PFSK-1 (cell line): ENCODE measurements around the gene TIGD6.

ENCODE experiments used
- FOXP2 ChIP-seq: optimal IDR thresholded peaks from 2 replicates; pipeline ENCODE3; 2011; ENCODE audit warnings: borderline replicate concordance, control low read depth, inconsistent platforms; ENCODE audit not compliant: insufficient read depth; ENCODE audit errors: extremely low read length, extremely low read depth
- POLR2AphosphoS5 ChIP-seq: IDR thresholded peaks from 2 replicates; pipeline ENCODE4 v1.6.1; 2012; ENCODE audit warnings: low read depth, mild to moderate bottlenecking, control low read depth, low read length, moderate library complexity
- REST ChIP-seq, 2 experiments: IDR thresholded peaks; 2 replicates each; pipeline versions ENCODE4 v1.6.1 to v1.8.0; 2011 to 2012; ENCODE audit warnings: low read depth in 2 of 2, low read length in 2 of 2, control low read depth in 1 of 2, inconsistent platforms in 1 of 2, mild to moderate bottlenecking in 1 of 2, moderate library complexity in 1 of 2; ENCODE audit not compliant: insufficient read depth in 1 of 2
- SIN3A ChIP-seq: IDR thresholded peaks from 2 replicates; pipeline ENCODE4 v1.6.1; 2012; ENCODE audit warnings: mild to moderate bottlenecking, low read length, moderate library complexity, borderline replicate concordance; ENCODE audit not compliant: insufficient read depth
- TAF1 ChIP-seq: IDR thresholded peaks from 2 replicates; pipeline ENCODE4 v1.6.1; 2012; ENCODE audit warnings: low read length, control low read depth, borderline replicate concordance; ENCODE audit not compliant: insufficient read depth

TIGD6 gene

GRCh38 chr5:149999359-149999758, 1.1 kb downstream of the TIGD6 start:
- TF ChIP-seq SIN3A: no peak
- no peak for TF ChIP-seq FOXP2
- no peak for TF ChIP-seq POLR2AphosphoS5

DNA sequence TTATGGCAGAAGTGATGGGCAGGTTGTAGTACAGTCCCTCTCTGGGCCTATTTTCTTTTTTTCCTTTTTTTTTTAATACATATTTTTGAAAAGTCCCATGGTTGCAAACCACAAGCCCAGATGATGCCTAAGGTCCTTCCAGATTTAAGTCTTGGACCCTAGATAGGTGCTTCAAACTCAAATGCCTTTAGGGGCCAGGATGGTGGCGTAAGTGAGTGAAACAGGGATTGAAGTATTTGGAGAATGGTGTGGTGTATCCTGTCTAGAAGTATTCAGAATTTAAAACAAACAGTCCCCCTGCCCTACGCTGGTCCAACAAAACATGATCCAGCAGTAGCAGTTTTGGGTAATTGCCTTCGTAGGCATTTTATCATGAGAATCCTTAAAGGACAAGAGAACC, 2.2 kb downstream of the TIGD6 start:
- TF ChIP-seq POLR2AphosphoS5: no peak
- no peak for TF ChIP-seq TAF1
- no peak for TF ChIP-seq FOXP2
- TF ChIP-seq SIN3A: no peak
- TF ChIP-seq REST (IDR thresholded peaks at IDR 0.05; ENCODE audit: insufficient read depth in 1 of 2, low read depth in 2 of 2, low read length in 2 of 2): no peak

GRCh38 chr5:149996205-149996890, 4.1 kb downstream of the TIGD6 start:
- no peak for TF ChIP-seq SIN3A
- no peak for TF ChIP-seq REST (IDR thresholded peaks at IDR 0.05; ENCODE audit: insufficient read depth in 1 of 2, low read depth in 2 of 2, low read length in 2 of 2)
- no peak for TF ChIP-seq POLR2AphosphoS5
- TF ChIP-seq FOXP2: no peak
- no peak for TF ChIP-seq TAF1

GRCh38 chr5:149995385-149996204, 4.9 kb downstream of the TIGD6 start:
- TF ChIP-seq TAF1: no peak

DNA sequence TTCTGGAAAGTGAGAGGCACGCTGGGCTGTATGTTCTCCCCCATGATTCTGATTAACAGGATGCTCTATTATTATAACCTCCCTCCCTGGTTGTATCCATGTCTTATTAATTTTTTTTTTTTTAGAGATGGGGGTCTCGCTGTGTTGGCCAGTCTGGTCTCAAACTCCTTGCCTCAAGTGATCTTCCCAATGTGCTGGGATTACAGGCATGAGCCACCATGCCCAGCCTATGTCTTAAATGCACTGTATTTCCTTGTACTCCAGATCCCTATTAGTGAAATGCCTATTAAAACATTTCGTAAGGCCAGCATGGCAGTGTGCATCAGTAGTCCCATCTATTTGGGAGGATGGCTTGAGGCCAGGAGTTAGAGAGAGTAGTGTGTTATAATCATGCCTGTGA, 7.0 kb downstream of the TIGD6 start:
- TF ChIP-seq SIN3A (no peak), TAF1 (no peak), REST (IDR thresholded peaks at IDR 0.05; ENCODE audit: insufficient read depth in 1 of 2, low read depth in 2 of 2, low read length in 2 of 2) (no peak), POLR2AphosphoS5 (no peak), FOXP2 (no peak)

- TF ChIP-seq SIN3A: no peak
- no peak for TF ChIP-seq POLR2AphosphoS5
- TF ChIP-seq TAF1: no peak
- no peak for TF ChIP-seq REST (IDR thresholded peaks at IDR 0.05; ENCODE audit: insufficient read depth in 1 of 2, low read depth in 2 of 2, low read length in 2 of 2)
- no peak for TF ChIP-seq FOXP2
Observed at GRCh38 chr5:149990518-149991376, 9.7 kb downstream of the TIGD6 start.
